SU-DHL-6 (cell line): Measurements from ENCODE around the gene LRRC14B.

Experiments
- H2AFZ ChIP-seq: fragments of 200-600 bp; sonication (generic); 2 replicates; pipeline ENCODE4 v1.6.1; 2014; ENCODE audit warnings: low read depth, mild to moderate bottlenecking, moderate library complexity, mixed read lengths, antibody characterized with exemption, low read length; ENCODE audit not compliant: severe bottlenecking
- H3F3A ChIP-seq: fragments of 200-600 bp; shearing (Covaris generic); 2 replicates; pipeline ENCODE4 v1.6.0; 2016; ENCODE audit warnings: antibody characterized with exemption, mild to moderate bottlenecking; ENCODE audit not compliant: insufficient read depth
- H3K27ac ChIP-seq: fragments of 200-600 bp; sonication (generic); 2 replicates; pipeline ENCODE4 v1.5.1; 2016; ENCODE audit warnings: low read depth, mild to moderate bottlenecking, low read length, moderate library complexity, mixed read lengths
- H3K27me3 ChIP-seq: fragments of 200-600 bp; sonication (generic), shearing (Covaris generic); 2 replicates; pipeline ENCODE4 v1.6.0; 2014; ENCODE audit warnings: mild to moderate bottlenecking, low read length
- H3K36me3 ChIP-seq: fragments of 200-600 bp; sonication (generic); 2 replicates; pipeline ENCODE4 v1.6.1; 2014; ENCODE audit warnings: mild to moderate bottlenecking, low read length, mixed read lengths
- H3K4me2 ChIP-seq: fragments of 300-600, 200-600 bp; shearing (Covaris generic), sonication (generic); 2 replicates; pipeline ENCODE4 v1.6.0; 2014; ENCODE audit warnings: low read length, low read depth, mild to moderate bottlenecking; ENCODE audit not compliant: poor library complexity, severe bottlenecking
- H3K4me3 ChIP-seq: fragments of 200-600 bp; sonication (generic); 2 replicates; pipeline ENCODE4 v1.5.1; 2014; ENCODE audit warnings: antibody characterized with exemption, low read length, mild to moderate bottlenecking, mixed read lengths; ENCODE audit not compliant: insufficient read depth, poor library complexity, severe bottlenecking
- H3K79me2 ChIP-seq: fragments of 200-600 bp; sonication (generic); 2 replicates; pipeline ENCODE4 v1.6.1; 2014; ENCODE audit warnings: mild to moderate bottlenecking, low read length, moderate library complexity; ENCODE audit not compliant: insufficient read depth
- H3K9ac ChIP-seq: fragments of 200-600 bp; sonication (generic); 2 replicates; pipeline ENCODE4 v1.7.0; 2014; ENCODE audit warnings: mild to moderate bottlenecking, low read length
- H3K9me2 ChIP-seq: fragments of 200-600 bp; sonication (generic); replicated peaks from 2 replicates; pipeline ENCODE4 v1.6.1; 2014; ENCODE audit warnings: low read length; ENCODE audit not compliant: insufficient read depth
- H3K9me3 ChIP-seq: fragments of 200-600 bp; sonication (generic); 2 replicates; pipeline ENCODE4 v1.6.1; 2014; ENCODE audit warnings: low read length, mixed read lengths; ENCODE audit not compliant: insufficient read depth
- H4K20me1 ChIP-seq: fragments of 200-600 bp; sonication (generic); 2 replicates; pipeline ENCODE4 v1.6.1; 2014; ENCODE audit warnings: low read depth, mild to moderate bottlenecking, antibody characterized with exemption, low read length, moderate library complexity, mixed read lengths
- CTCF ChIP-seq: fragments of 200-600 bp; sonication (generic); IDR thresholded peaks from one replicate; pipeline ENCODE4 v1.5.1; 2017; ENCODE audit warnings: antibody characterized with exemption, mild to moderate bottlenecking, low read length, moderate library complexity; ENCODE audit not compliant: insufficient read depth, poor library complexity, severe bottlenecking
- EZH2phosphoT487 ChIP-seq: fragments of 200-600 bp; sonication (generic), shearing (Covaris generic); conservative IDR thresholded peaks from 2 replicates; pipeline ENCODE4 v1.6.1; 2018; ENCODE audit warnings: mild to moderate bottlenecking, antibody characterized with exemption, low read length, moderate library complexity, mixed read lengths

The LRRC14B gene

GRCh38 chr5:192691-192969, 1.3 kb downstream of the LRRC14B start:
- H3K9ac ChIP-seq = no peak overlapping the region
- no peaks in the 10 kb centered on the region for H4K20me1 ChIP-seq
- H3K36me3 ChIP-seq = no peaks in the 10 kb centered on the region
- no peaks in the 10 kb centered on the region for H3K9me2 ChIP-seq
- H3K27me3 ChIP-seq = no peaks in the 10 kb centered on the region
- H3F3A ChIP-seq = no peaks in the 10 kb centered on the region
- H3K4me2 ChIP-seq = no peak overlapping the region
- no peak overlapping the region for H3K27ac ChIP-seq
- H3K4me3 ChIP-seq = no peak overlapping the region
- H3K79me2 ChIP-seq = no peaks in the 10 kb centered on the region
- no peak for TF ChIP-seq CTCF
- no peak for TF ChIP-seq EZH2phosphoT487
- H3K9me3 ChIP-seq = no peaks in the 10 kb centered on the region
- H2AFZ ChIP-seq = no peak overlapping the region

- no peaks in the 10 kb centered on the region for H3K9me2 ChIP-seq
- H3K36me3 ChIP-seq = no peaks in the 10 kb centered on the region
- H3K79me2 ChIP-seq = no peaks in the 10 kb centered on the region
- no peaks in the 10 kb centered on the region for H4K20me1 ChIP-seq
- no peak overlapping the region for H3K27ac ChIP-seq
- no peaks in the 10 kb centered on the region for H3K9me3 ChIP-seq
- no peaks in the 10 kb centered on the region for H3K27me3 ChIP-seq
- no peak overlapping the region for H2AFZ ChIP-seq
- no peak overlapping the region for H3K9ac ChIP-seq
- TF ChIP-seq CTCF (no peak), EZH2phosphoT487 (no peak)
- no peak overlapping the region for H3K4me2 ChIP-seq
- H3K4me3 ChIP-seq = no peak overlapping the region
- H3F3A ChIP-seq = no peaks in the 10 kb centered on the region
Measured at GRCh38 chr5:192970-193831, 1.9 kb downstream of the LRRC14B start.

GRCh38 chr5:194102-194501, 2.8 kb downstream of the LRRC14B start:
- Histone ChIP-seq H3K36me3 (no peaks in the 10 kb centered on the region), H4K20me1 (no peaks in the 10 kb centered on the region), H3F3A (no peaks in the 10 kb centered on the region), H2AFZ (no peak overlapping the region), H3K9ac (no peak overlapping the region), H3K27ac (no peak overlapping the region), H3K4me3 (no peak overlapping the region), H3K9me3 (no peaks in the 10 kb centered on the region), H3K27me3 (no peaks in the 10 kb centered on the region), H3K79me2 (no peaks in the 10 kb centered on the region), H3K9me2 (no peaks in the 10 kb centered on the region), H3K4me2 (no peak overlapping the region)
- TF ChIP-seq EZH2phosphoT487 (no peak), CTCF (no peak)
